IMR-90 (cell line): ENCODE measurements around the gene GFM2.

ENCODE experiments used
- CEBPB ChIP-seq: IDR thresholded peaks from 2 replicates; pipeline ENCODE4 v1.6.1; 2012; ENCODE audit warnings: low read depth, low read length, improper control_type of control experiment
- CHD1 ChIP-seq: IDR thresholded peaks from 2 replicates; pipeline ENCODE4 v1.6.1; 2012; ENCODE audit warnings: low read depth, low read length, improper control_type of control experiment
- CTCF ChIP-seq: conservative IDR thresholded peaks from 2 replicates; pipeline ENCODE4 v1.5.1; 2012; ENCODE audit warnings: mild to moderate bottlenecking, low read depth, low read length, improper control_type of control experiment
- FOS ChIP-seq: fragments of 150-350 bp; IDR thresholded peaks from 2 replicates; pipeline ENCODE4 v1.6.1; 2016; ENCODE audit warnings: low read depth, low read length
- NFE2L2 ChIP-seq: fragments of 150-350 bp; IDR thresholded peaks from 2 replicates; pipeline ENCODE4 v1.6.1; 2016; ENCODE audit warnings: low read depth, mild to moderate bottlenecking, low read length
- POLR2A ChIP-seq: IDR thresholded peaks from 2 replicates; pipeline ENCODE4 v1.6.1; 2012; ENCODE audit warnings: mild to moderate bottlenecking, low read depth, low read length
- RAD21 ChIP-seq: IDR thresholded peaks from 2 replicates; pipeline ENCODE4 v1.6.1; 2012; ENCODE audit warnings: low read length, improper control_type of control experiment
- RFX5 ChIP-seq: IDR thresholded peaks from 2 replicates; pipeline ENCODE4 v1.8.0; 2012; ENCODE audit warnings: low read depth, mild to moderate bottlenecking, low read length, moderate library complexity
- SMC3 ChIP-seq: fragments of 150-350 bp; IDR thresholded peaks from 2 replicates; pipeline ENCODE4 v1.6.1; 2016; ENCODE audit warnings: low read depth, mild to moderate bottlenecking, antibody characterized with exemption, low read length, moderate library complexity

GRCh38 chr5:74763504-74763903 is 3.4 kb downstream of the GFM2 start:
- no peak for TF ChIP-seq CEBPB
- no peak for TF ChIP-seq POLR2A
- TF ChIP-seq SMC3 = no peak
- no peak for TF ChIP-seq CTCF
- peak; percentile 35; the same call in 1 of the 2 replicates for TF ChIP-seq FOS
- TF ChIP-seq CHD1 = no peak
- no peak for TF ChIP-seq RFX5
- no peak for TF ChIP-seq RAD21
- TF ChIP-seq NFE2L2 = no peak
